IMR-90 (cell line): ENCODE data around the gene CDK8. TPM values are rescaled to one million over a fixed set of nuclear protein-coding genes. Genes with fewer than 3 reads are reported as not detected.

ENCODE experiments used
- ATAC-seq: fragments of 200-7000 bp; cut with Tn5 transposase; 2 replicates; pipeline ENCODE4 v1.9.1; 2020; ENCODE audit warnings: low read depth, mild to moderate bottlenecking, moderate library complexity
- BruUV-seq: library from RNA; stranded (reverse); fragments of 400-500 nt; replicated peaks from 2 replicates; lab custom pipeline; 2021; lab: Mats Ljungman, UMichigan
- CTCF ChIA-PET: fragments of 300-600 bp; formaldehyde crosslinking; extraction: SDS; loops from one replicate; lab custom pipeline; 2021; ENCODE audit warnings: antibody characterized with exemption; lab: Yijun Ruan, JAX
- POLR2A ChIA-PET: fragments of 300-600 bp; sonication (Branson Sonifier 250); formaldehyde crosslinking; loops from one replicate; lab custom pipeline; 2022; ENCODE audit warnings: antibody characterized with exemption; ENCODE audit not compliant: unreplicated experiment; lab: Charles Lee
- DNase-seq: peaks from one replicate; pipeline ENCODE4 v3.0.0; 2013
- H2AFZ ChIP-seq: replicated peaks from 2 replicates; pipeline ENCODE3; 2013; ENCODE audit warnings: low read length, mild to moderate bottlenecking; ENCODE audit not compliant: poor library complexity
- H2AK5ac ChIP-seq: 2 replicates; pipeline ENCODE4 v1.6.1; 2013; ENCODE audit warnings: low read depth, low read length, inconsistent platforms
- H2AK9ac ChIP-seq: replicated peaks from 2 replicates; pipeline ENCODE3; 2013; ENCODE audit warnings: mild to moderate bottlenecking, low read depth, low read length, moderate library complexity; ENCODE audit not compliant: poor library complexity
- H2BK120ac ChIP-seq: 2 replicates; pipeline ENCODE4 v1.6.1; 2013; ENCODE audit warnings: low read depth, low read length, inconsistent platforms
- H2BK15ac ChIP-seq: 3 replicates; pipeline ENCODE4 v1.6.1; 2013; ENCODE audit warnings: low read depth, low read length, inconsistent platforms
- H2BK20ac ChIP-seq: 2 replicates; pipeline ENCODE4 v1.6.1; 2013; ENCODE audit warnings: low read depth, mild to moderate bottlenecking, inconsistent platforms, low read length, moderate library complexity
- H2BK5ac ChIP-seq: 2 replicates; pipeline ENCODE4 v1.6.1; 2013; ENCODE audit warnings: mild to moderate bottlenecking, low read depth, low read length, inconsistent platforms; ENCODE audit not compliant: poor library complexity, severe bottlenecking
- H3K14ac ChIP-seq: replicated peaks from 2 replicates; pipeline ENCODE4 v1.6.1; 2013; ENCODE audit warnings: low read depth, low read length, inconsistent platforms
- H3K18ac ChIP-seq: 2 replicates; pipeline ENCODE4 v1.6.1; 2013; ENCODE audit warnings: low read depth, low read length, control low read depth
- H3K23ac ChIP-seq: 2 replicates; pipeline ENCODE4 v1.6.1; 2013; ENCODE audit warnings: low read depth, low read length, inconsistent platforms
- H3K27ac ChIP-seq: 2 replicates; pipeline ENCODE4 v1.5.1; 2013; ENCODE audit warnings: mild to moderate bottlenecking, control low read depth, low read length; ENCODE audit not compliant: insufficient read depth
- H3K27me3 ChIP-seq: 2 replicates; pipeline ENCODE4 v1.6.1; 2013; ENCODE audit warnings: low read length; ENCODE audit not compliant: control insufficient read depth, insufficient read depth
- H3K36me3 ChIP-seq: 2 replicates; pipeline ENCODE4 v1.6.1; 2013; ENCODE audit warnings: low read length, mixed read lengths; ENCODE audit not compliant: control insufficient read depth, insufficient read depth
- H3K4ac ChIP-seq: 2 replicates; pipeline ENCODE4 v1.6.1; 2013; ENCODE audit warnings: low read depth, low read length, inconsistent platforms
- H3K4me1 ChIP-seq: 2 replicates; pipeline ENCODE4 v1.6.1; 2013; ENCODE audit warnings: low read length, mixed read lengths; ENCODE audit not compliant: control insufficient read depth, insufficient read depth
- H3K4me2 ChIP-seq: 2 replicates; pipeline ENCODE4 v1.6.1; 2013; ENCODE audit warnings: low read depth, mild to moderate bottlenecking, control low read depth, low read length, moderate library complexity
- H3K4me3 ChIP-seq: 2 replicates; pipeline ENCODE4 v1.5.1; 2013; ENCODE audit warnings: low read depth, mild to moderate bottlenecking, control low read depth, low read length, moderate library complexity; ENCODE audit not compliant: insufficient read depth
- H3K56ac ChIP-seq: 2 replicates; pipeline ENCODE4 v1.6.1; 2013; ENCODE audit warnings: low read length, inconsistent platforms; ENCODE audit not compliant: insufficient read depth; ENCODE audit errors: extremely low read depth
- H3K79me1 ChIP-seq, 2 experiments: 2 replicates each; pipeline ENCODE4 v1.6.1; 2013; ENCODE audit warnings: low read length in 2 of 2, inconsistent platforms in 1 of 2, low read depth in 1 of 2
- H3K9ac ChIP-seq: 2 replicates; pipeline ENCODE4 v1.6.1; 2013; ENCODE audit warnings: low read depth, low read length, control low read depth
- H3K9me1 ChIP-seq: 2 replicates; pipeline ENCODE4 v1.6.1; 2013; ENCODE audit warnings: low read length, inconsistent platforms; ENCODE audit not compliant: insufficient read depth
- H3K9me3 ChIP-seq: 2 replicates; pipeline ENCODE4 v1.6.1; 2013; ENCODE audit warnings: low read length; ENCODE audit not compliant: control insufficient read depth, insufficient read depth
- H4K20me1 ChIP-seq: 2 replicates; pipeline ENCODE4 v1.6.1; 2013; ENCODE audit warnings: low read length, inconsistent platforms; ENCODE audit not compliant: insufficient read depth
- H4K5ac ChIP-seq: 2 replicates; pipeline ENCODE4 v1.6.1; 2013; ENCODE audit warnings: mild to moderate bottlenecking, low read depth, low read length, control low read depth
- H4K8ac ChIP-seq, 2 experiments: 2 replicates each; pipeline ENCODE4 v1.6.1; 2013; ENCODE audit warnings: low read depth in 2 of 2, low read length in 2 of 2, control low read depth in 1 of 2, inconsistent platforms in 1 of 2
- H4K91ac ChIP-seq: 2 replicates; pipeline ENCODE4 v1.6.1; 2013; ENCODE audit warnings: low read depth, low read length, inconsistent platforms; ENCODE audit not compliant: insufficient read depth
- BHLHE40 ChIP-seq: fragments of 150-350 bp; IDR thresholded peaks from 2 replicates; pipeline ENCODE4 v1.6.1; 2016; ENCODE audit warnings: mild to moderate bottlenecking, low read depth, low read length
- CEBPB ChIP-seq: IDR thresholded peaks from 2 replicates; pipeline ENCODE4 v1.6.1; 2012; ENCODE audit warnings: low read depth, low read length, improper control_type of control experiment
- CHD1 ChIP-seq: IDR thresholded peaks from 2 replicates; pipeline ENCODE4 v1.6.1; 2012; ENCODE audit warnings: low read depth, low read length, improper control_type of control experiment
- FOS ChIP-seq: fragments of 150-350 bp; IDR thresholded peaks from 2 replicates; pipeline ENCODE4 v1.6.1; 2016; ENCODE audit warnings: low read depth, low read length
- MAFK ChIP-seq: IDR thresholded peaks from 2 replicates; pipeline ENCODE4 v1.6.1; 2012; ENCODE audit warnings: low read depth, low read length, improper control_type of control experiment
- MAZ ChIP-seq: IDR thresholded peaks from 2 replicates; pipeline ENCODE4 v1.6.1; 2012; ENCODE audit warnings: low read depth, mild to moderate bottlenecking, low read length, improper control_type of control experiment, moderate library complexity, borderline replicate concordance
- MXI1 ChIP-seq: IDR thresholded peaks from 2 replicates; pipeline ENCODE4 v1.6.1; 2012; ENCODE audit warnings: low read depth, mild to moderate bottlenecking, low read length, moderate library complexity, borderline replicate concordance
- NFE2L2 ChIP-seq: fragments of 150-350 bp; IDR thresholded peaks from 2 replicates; pipeline ENCODE4 v1.6.1; 2016; ENCODE audit warnings: low read depth, mild to moderate bottlenecking, low read length
- POLR2A ChIP-seq: IDR thresholded peaks from 2 replicates; pipeline ENCODE4 v1.6.1; 2012; ENCODE audit warnings: mild to moderate bottlenecking, low read depth, low read length
- RAD21 ChIP-seq: IDR thresholded peaks from 2 replicates; pipeline ENCODE4 v1.6.1; 2012; ENCODE audit warnings: low read length, improper control_type of control experiment
- RCOR1 ChIP-seq: IDR thresholded peaks from 2 replicates; pipeline ENCODE4 v1.6.1; 2012; ENCODE audit warnings: mild to moderate bottlenecking, low read length, improper control_type of control experiment; ENCODE audit not compliant: insufficient replicate concordance
- RFX5 ChIP-seq: IDR thresholded peaks from 2 replicates; pipeline ENCODE4 v1.8.0; 2012; ENCODE audit warnings: low read depth, mild to moderate bottlenecking, low read length, moderate library complexity
- SMC3 ChIP-seq: fragments of 150-350 bp; IDR thresholded peaks from 2 replicates; pipeline ENCODE4 v1.6.1; 2016; ENCODE audit warnings: low read depth, mild to moderate bottlenecking, antibody characterized with exemption, low read length, moderate library complexity
- dilution Hi-C: fragments of 300-500 bp; cut with HindIII; formaldehyde crosslinking; loops from one replicate; pipeline ENCODE4 v1.14.3; 2018; ENCODE audit warnings: low sequenced_read_pairs; ENCODE audit not compliant: unreplicated experiment
- in situ Hi-C: fragments of 300-500 bp; cut with MboI; formaldehyde crosslinking; loops from 3 replicates; pipeline ENCODE4 v1.14.3; 2019; ENCODE audit warnings: low sequenced_read_pairs, inconsistent platforms, mixed read lengths
- intact Hi-C: fragments of 100-400 bp; cut with micrococcal nuclease; formaldehyde crosslinking; loops from 2 replicates; pipeline ENCODE4 v1.10.0; 2022
- polyA plus RNA-seq, 3 experiments: library from polyadenylated mRNA; depleted of rRNA; stranded (reverse); fragments of >200 nt; gene quantifications; 2 replicates each; pipeline ENCODE4 v1.2.3, GENCODE V29; 2012; ENCODE audit warnings: low replicate concordance in 1 of 3
- total RNA-seq: library from RNA; depleted of rRNA; stranded (reverse); fragments of >200 nt; gene quantifications from 2 replicates; pipeline ENCODE4 v1.2.3, GENCODE V29; 2012
- TF ChIP-seq, protein P1 (sequence below): fragments of 150-350 bp; IDR thresholded peaks from 2 replicates; pipeline ENCODE4 v1.6.1; 2017; ENCODE audit warnings: mild to moderate bottlenecking, antibody characterized with exemption, low read length, low read depth
- TF ChIP-seq, protein P2 (sequence below): conservative IDR thresholded peaks from 2 replicates; pipeline ENCODE4 v1.5.1; 2012; ENCODE audit warnings: mild to moderate bottlenecking, low read depth, low read length, improper control_type of control experiment
- TF ChIP-seq, protein P3 (sequence below): fragments of 150-350 bp; IDR thresholded peaks from 2 replicates; pipeline ENCODE4 v1.6.1; 2016; ENCODE audit warnings: low read depth, mild to moderate bottlenecking, low read length, moderate library complexity, borderline replicate concordance

Gene CDK8
- total and polyA plus RNA-seq, 2 of the 4 experiments (the other 2 are of a cell fraction): 15.4 to 19.0 TPM

DNA sequence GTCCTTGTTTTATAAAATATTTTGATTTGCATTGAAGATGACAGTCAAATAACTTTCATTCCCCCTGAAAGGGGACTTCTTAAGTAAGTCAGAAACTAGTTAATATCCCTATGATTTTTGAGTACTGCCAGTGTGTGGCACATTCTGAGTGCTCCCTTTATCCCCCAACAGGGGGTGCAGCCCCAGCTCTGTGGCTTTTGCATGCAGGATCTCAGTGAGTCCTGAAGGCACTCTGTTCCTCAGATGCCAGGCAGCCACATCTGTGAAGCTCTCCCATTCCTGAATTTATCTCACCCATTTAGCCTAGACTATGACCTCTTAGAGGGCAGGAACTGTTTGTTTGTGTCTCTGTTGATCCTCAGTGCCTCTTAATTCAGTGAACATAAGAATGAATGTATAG lies 123.1 kb downstream of the CDK8 start:
- ATAC-seq: peak; percentile 54; the same call in 1 of the 2 replicates
- Histone ChIP-seq H2BK120ac (no peak overlapping the region), H2BK20ac (no peak overlapping the region), H4K5ac (no peak overlapping the region), H2AK5ac (no peak overlapping the region), H3K14ac (no peak overlapping the region), H3K9me1 (peaks cover 2% of the 10 kb centered on the region; the same call in 1 of the 2 replicates), H2BK5ac (no peak overlapping the region), H4K8ac (no peak overlapping the region), H3K56ac (no peak overlapping the region), H3K36me3 (no peaks in the 10 kb centered on the region), H3K4me3 (no peak overlapping the region), H3K9ac (no peak overlapping the region), H3K4me1 (0 out of 2 replicates have a peak, but pooled peaks cover 2% of the 10 kb centered on the region), H3K4ac (no peak overlapping the region), H3K27ac (no peak overlapping the region), H3K4me2 (no peak overlapping the region), H3K79me1 (peaks cover 0 to 5% of the 10 kb centered on the region in 2 experiments; a peak in 2 of 4 replicates), H2AK9ac (no peak overlapping the region), H3K9me3 (no peaks in the 10 kb centered on the region), H3K27me3 (no peaks in the 10 kb centered on the region), H2BK15ac (no peak overlapping the region), H3K23ac (no peak overlapping the region), H3K18ac (no peak overlapping the region), H4K91ac (no peak overlapping the region), H2AFZ (no peak overlapping the region), H4K20me1 (no peaks in the 10 kb centered on the region)
- peak; percentile 3 for DNase-seq
- dilution Hi-C loops (no loop called here), in situ Hi-C loops (no loop called here), intact Hi-C loops (no loop called here)
- TF ChIP-seq, protein P1, sequence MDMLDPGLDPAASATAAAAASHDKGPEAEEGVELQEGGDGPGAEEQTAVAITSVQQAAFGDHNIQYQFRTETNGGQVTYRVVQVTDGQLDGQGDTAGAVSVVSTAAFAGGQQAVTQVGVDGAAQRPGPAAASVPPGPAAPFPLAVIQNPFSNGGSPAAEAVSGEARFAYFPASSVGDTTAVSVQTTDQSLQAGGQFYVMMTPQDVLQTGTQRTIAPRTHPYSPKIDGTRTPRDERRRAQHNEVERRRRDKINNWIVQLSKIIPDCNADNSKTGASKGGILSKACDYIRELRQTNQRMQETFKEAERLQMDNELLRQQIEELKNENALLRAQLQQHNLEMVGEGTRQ: no peak
- TF ChIP-seq CHD1 (no peak), MAFK (no peak), MXI1 (no peak), NFE2L2 (no peak), FOS (no peak), RFX5 (no peak), SMC3 (peak; percentile 25; the same call in 1 of the 2 replicates), MAZ (no peak), BHLHE40 (no peak), POLR2A (no peak), RAD21 (peak; percentile 23; the same call in 1 of the 2 replicates), RCOR1 (no peak), CEBPB (no peak)
- TF ChIP-seq, protein P2, sequence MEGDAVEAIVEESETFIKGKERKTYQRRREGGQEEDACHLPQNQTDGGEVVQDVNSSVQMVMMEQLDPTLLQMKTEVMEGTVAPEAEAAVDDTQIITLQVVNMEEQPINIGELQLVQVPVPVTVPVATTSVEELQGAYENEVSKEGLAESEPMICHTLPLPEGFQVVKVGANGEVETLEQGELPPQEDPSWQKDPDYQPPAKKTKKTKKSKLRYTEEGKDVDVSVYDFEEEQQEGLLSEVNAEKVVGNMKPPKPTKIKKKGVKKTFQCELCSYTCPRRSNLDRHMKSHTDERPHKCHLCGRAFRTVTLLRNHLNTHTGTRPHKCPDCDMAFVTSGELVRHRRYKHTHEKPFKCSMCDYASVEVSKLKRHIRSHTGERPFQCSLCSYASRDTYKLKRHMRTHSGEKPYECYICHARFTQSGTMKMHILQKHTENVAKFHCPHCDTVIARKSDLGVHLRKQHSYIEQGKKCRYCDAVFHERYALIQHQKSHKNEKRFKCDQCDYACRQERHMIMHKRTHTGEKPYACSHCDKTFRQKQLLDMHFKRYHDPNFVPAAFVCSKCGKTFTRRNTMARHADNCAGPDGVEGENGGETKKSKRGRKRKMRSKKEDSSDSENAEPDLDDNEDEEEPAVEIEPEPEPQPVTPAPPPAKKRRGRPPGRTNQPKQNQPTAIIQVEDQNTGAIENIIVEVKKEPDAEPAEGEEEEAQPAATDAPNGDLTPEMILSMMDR: peak; percentile 30
- TF ChIP-seq, protein P3, sequence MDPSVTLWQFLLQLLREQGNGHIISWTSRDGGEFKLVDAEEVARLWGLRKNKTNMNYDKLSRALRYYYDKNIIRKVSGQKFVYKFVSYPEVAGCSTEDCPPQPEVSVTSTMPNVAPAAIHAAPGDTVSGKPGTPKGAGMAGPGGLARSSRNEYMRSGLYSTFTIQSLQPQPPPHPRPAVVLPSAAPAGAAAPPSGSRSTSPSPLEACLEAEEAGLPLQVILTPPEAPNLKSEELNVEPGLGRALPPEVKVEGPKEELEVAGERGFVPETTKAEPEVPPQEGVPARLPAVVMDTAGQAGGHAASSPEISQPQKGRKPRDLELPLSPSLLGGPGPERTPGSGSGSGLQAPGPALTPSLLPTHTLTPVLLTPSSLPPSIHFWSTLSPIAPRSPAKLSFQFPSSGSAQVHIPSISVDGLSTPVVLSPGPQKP: no peak
- ChIA-PET POLR2A (no interaction called here), CTCF (interaction anchor here (0.5 to 1.4 kb wide), 3 partner anchors 74 to 595 kb away, joined by 3 read pairs; no protein-coding TSS in a partner anchor)
- BruUV-seq: no TSS peak
